GM23248 (cell line): ENCODE measurements around the gene MEGF9. TPM values are rescaled to one million over a fixed set of nuclear protein-coding genes. Genes with fewer than 3 reads are reported as not detected.

ENCODE experiments used
- DNase-seq: peaks from one replicate; pipeline ENCODE4 v3.0.0-alpha.2; 2015
- H2AFZ ChIP-seq: fragments of 200-600 bp; sonication (generic); 2 replicates; pipeline ENCODE4 v1.6.1; 2016; ENCODE audit warnings: antibody characterized with exemption
- H3F3A ChIP-seq: fragments of 200-600 bp; sonication (generic); 2 replicates; pipeline ENCODE4 v1.6.1; 2016; ENCODE audit warnings: mild to moderate bottlenecking, antibody characterized with exemption, mixed run types; ENCODE audit not compliant: insufficient read depth
- H3K27ac ChIP-seq: fragments of 200-600 bp; sonication (generic); 2 replicates; pipeline ENCODE4 v1.5.1; 2016; ENCODE audit warnings: mild to moderate bottlenecking
- H3K27me3 ChIP-seq: fragments of 200-600 bp; sonication (generic); replicated peaks from 2 replicates; pipeline ENCODE4 v1.6.1; 2016; ENCODE audit warnings: mild to moderate bottlenecking; ENCODE audit not compliant: insufficient read depth
- H3K36me3 ChIP-seq: fragments of 200-600 bp; sonication (generic); 2 replicates; pipeline ENCODE4 v1.6.1; 2016; ENCODE audit warnings: low read depth, mild to moderate bottlenecking
- H3K4me1 ChIP-seq: fragments of 200-600 bp; sonication (generic); 2 replicates; pipeline ENCODE4 v1.6.1; 2016; ENCODE audit warnings: mild to moderate bottlenecking; ENCODE audit not compliant: insufficient read depth
- H3K4me2 ChIP-seq: fragments of 200-600 bp; sonication (generic); one replicate; pipeline ENCODE4 v1.6.1; 2016; ENCODE audit warnings: mild to moderate bottlenecking; ENCODE audit not compliant: unreplicated experiment
- H3K4me3 ChIP-seq: fragments of 200-600 bp; sonication (generic); 2 replicates; pipeline ENCODE4 v1.5.1; 2016; ENCODE audit warnings: mild to moderate bottlenecking
- H3K79me2 ChIP-seq: fragments of 200-600 bp; sonication (generic); 2 replicates; pipeline ENCODE4 v1.6.1; 2016; ENCODE audit warnings: mild to moderate bottlenecking; ENCODE audit not compliant: insufficient read depth
- H3K9ac ChIP-seq: fragments of 200-600 bp; sonication (generic); 2 replicates; pipeline ENCODE4 v1.6.1; 2016; ENCODE audit warnings: mild to moderate bottlenecking
- H3K9me2 ChIP-seq: fragments of 200-600 bp; sonication (generic); 2 replicates; pipeline ENCODE4 v1.6.1; 2016; ENCODE audit warnings: mixed run types, mild to moderate bottlenecking, moderate library complexity; ENCODE audit not compliant: insufficient read depth
- H3K9me3 ChIP-seq: fragments of 200-600 bp; sonication (generic); one replicate; pipeline ENCODE4 v1.6.1; 2017; ENCODE audit warnings: low read depth
- H4K20me1 ChIP-seq: fragments of 200-600 bp; sonication (generic); 2 replicates; pipeline ENCODE4 v1.6.0; 2016; ENCODE audit not compliant: insufficient read depth
- EZH2 ChIP-seq: fragments of 200-600 bp; sonication (generic); IDR thresholded peaks from 2 replicates; pipeline ENCODE4 v1.6.1; 2018; ENCODE audit warnings: antibody characterized with exemption, mild to moderate bottlenecking; ENCODE audit not compliant: insufficient read depth, poor library complexity, severe bottlenecking
- EZH2phosphoT487 ChIP-seq: fragments of 200-600 bp; sonication (generic); IDR thresholded peaks from 2 replicates; pipeline ENCODE4 v1.6.1; 2018; ENCODE audit warnings: antibody characterized with exemption, moderate library complexity, mild to moderate bottlenecking, low read depth; ENCODE audit not compliant: insufficient read depth
- WGBS, 2 experiments: methylation state at CpG; one replicate each; pipeline ENCODE4 v1.1.6; 2015 to 2017; ENCODE audit warnings: low lambda C conversion rate in 2 of 2, low coverage in 1 of 2; ENCODE audit errors: missing lambda C conversion rate in 2 of 2; 5-methylcytosine and 5-hydroxymethylcytosine counted together
- in situ Hi-C: fragments of 300-500 bp; cut with MboI; formaldehyde crosslinking; loops from 2 replicates; pipeline ENCODE4 v1.15.0; 2020
- polyA plus RNA-seq: library from polyadenylated mRNA; unstranded; fragments of >200 nt; fragmentation: Nextera tagmentation; extraction: Ambion mirVana; gene quantifications from 2 replicates; pipeline ENCODE4 v1.2.1, GENCODE V29; 2016
- total RNA-seq: library from RNA; depleted of rRNA; stranded (reverse); fragments of >200 nt; shearing (Covaris generic); gene quantifications from 2 replicates; pipeline ENCODE4 v1.2.3, GENCODE V29; 2014

MEGF9 gene
- total and polyA plus RNA-seq, 2 experiments from 2014 or later: 2.1 to 3.8 TPM

- Histone ChIP-seq H3K36me3 (no peaks in the 10 kb centered on the region), H3K4me3 (no peak overlapping the region), H3K4me2 (no peak overlapping the region), H3K9ac (no peak overlapping the region), H3K4me1 (no peaks in the 10 kb centered on the region), H3K27me3 (no peaks in the 10 kb centered on the region), H4K20me1 (no peaks in the 10 kb centered on the region), H2AFZ (no peak overlapping the region), H3K9me3 (no peaks in the 10 kb centered on the region), H3F3A (no peaks in the 10 kb centered on the region), H3K9me2 (no peaks in the 10 kb centered on the region), H3K79me2 (no peaks in the 10 kb centered on the region), H3K27ac (no peak overlapping the region)
- DNase-seq: no peak
- 94 to 98% methylated on average over 2 of the region's 2 CpGs for WGBS, 2 experiments
- TF ChIP-seq EZH2phosphoT487 (no peak), EZH2 (no peak)
- in situ Hi-C loops: no loop called here
These were observed 54.6 kb downstream of the MEGF9 start for GRCh38 chr9:120659676-120660075.

- H3K27ac ChIP-seq: no peak overlapping the region
- H3K9me2 ChIP-seq: no peaks in the 10 kb centered on the region
- no peaks in the 10 kb centered on the region for H3K79me2 ChIP-seq
- no peak overlapping the region for H3K4me2 ChIP-seq
- no peaks in the 10 kb centered on the region for H3F3A ChIP-seq
- no peak overlapping the region for H3K4me3 ChIP-seq
- H3K27me3 ChIP-seq: no peaks in the 10 kb centered on the region
- no peaks in the 10 kb centered on the region for H4K20me1 ChIP-seq
- no peak overlapping the region for H3K9ac ChIP-seq
- 76 to 78% methylated on average over 3 of the region's 3 CpGs for WGBS, 2 experiments
- in situ Hi-C loops: no loop called here
- no peaks in the 10 kb centered on the region for H3K36me3 ChIP-seq
- TF ChIP-seq EZH2: no peak
- no peak for TF ChIP-seq EZH2phosphoT487
- no peaks in the 10 kb centered on the region for H3K4me1 ChIP-seq
- no peak for DNase-seq
- no peaks in the 10 kb centered on the region for H3K9me3 ChIP-seq
- H2AFZ ChIP-seq: no peak overlapping the region
These were observed 55.1 kb downstream of the MEGF9 start for GRCh38 chr9:120659209-120659608.

GRCh38 chr9:120655005-120655622 lies 59.2 kb downstream of the MEGF9 start:
- Histone ChIP-seq H2AFZ (no peak overlapping the region), H3K27me3 (no peaks in the 10 kb centered on the region), H3F3A (no peaks in the 10 kb centered on the region), H3K9ac (no peak overlapping the region), H3K79me2 (no peaks in the 10 kb centered on the region), H3K4me3 (no peak overlapping the region), H3K9me2 (no peaks in the 10 kb centered on the region), H3K9me3 (no peaks in the 10 kb centered on the region), H3K27ac (no peak overlapping the region), H4K20me1 (no peaks in the 10 kb centered on the region), H3K4me2 (no peak overlapping the region), H3K36me3 (no peaks in the 10 kb centered on the region), H3K4me1 (no peaks in the 10 kb centered on the region)
- TF ChIP-seq EZH2 (no peak), EZH2phosphoT487 (no peak)
- DNase-seq: peak; percentile 40
- 85 to 87% methylated on average over 4 of the region's 4 CpGs for WGBS, 2 experiments
- in situ Hi-C loops: no loop called here

GRCh38 chr9:120654272-120654671 lies 60.0 kb downstream of the MEGF9 start:
- TF ChIP-seq EZH2phosphoT487: no peak
- TF ChIP-seq EZH2: no peak
- Histone ChIP-seq H3K27ac (no peak overlapping the region), H3F3A (no peaks in the 10 kb centered on the region), H4K20me1 (no peaks in the 10 kb centered on the region), H3K79me2 (no peaks in the 10 kb centered on the region), H3K36me3 (no peaks in the 10 kb centered on the region), H3K4me1 (no peaks in the 10 kb centered on the region), H2AFZ (no peak overlapping the region), H3K4me2 (no peak overlapping the region), H3K27me3 (no peaks in the 10 kb centered on the region), H3K4me3 (no peak overlapping the region), H3K9me2 (no peaks in the 10 kb centered on the region), H3K9ac (no peak overlapping the region), H3K9me3 (no peaks in the 10 kb centered on the region)
- in situ Hi-C loops: no loop called here
- peak; percentile 4 for DNase-seq
- 96 to 97% methylated on average over 4 of the region's 4 CpGs for WGBS, 2 experiments

GRCh38 chr9:120653762-120654161 lies 60.5 kb downstream of the MEGF9 start:
- H3K27me3 ChIP-seq: no peaks in the 10 kb centered on the region
- no peaks in the 10 kb centered on the region for H3K9me2 ChIP-seq
- no peaks in the 10 kb centered on the region for H4K20me1 ChIP-seq
- no peaks in the 10 kb centered on the region for H3K36me3 ChIP-seq
- H3K4me2 ChIP-seq: no peak overlapping the region
- no peak overlapping the region for H3K27ac ChIP-seq
- H3K4me1 ChIP-seq: no peaks in the 10 kb centered on the region
- no peaks in the 10 kb centered on the region for H3K79me2 ChIP-seq
- H3F3A ChIP-seq: no peaks in the 10 kb centered on the region
- no peaks in the 10 kb centered on the region for H3K9me3 ChIP-seq
- WGBS, 2 experiments: 77 to 95% methylated on average over 1 of the region's 1 CpG
- DNase-seq: no peak
- in situ Hi-C loops: no loop called here
- no peak overlapping the region for H3K9ac ChIP-seq
- H3K4me3 ChIP-seq: no peak overlapping the region
- no peak overlapping the region for H2AFZ ChIP-seq
- TF ChIP-seq EZH2 (no peak), EZH2phosphoT487 (no peak)
